PC-9 (cell line): Measurements from ENCODE around the gene CHCT1. TPM values are rescaled to one million over a fixed set of nuclear protein-coding genes. Genes with fewer than 3 reads are reported as not detected.
"Not testable (repeated sequence)": the region's sequence is repeated elsewhere in the genome, so short reads cannot be mapped to it uniquely, and the experiment has no call there.

ENCODE experiments used
- Bru-seq: library from RNA; stranded (reverse); fragments of 400-500 nt; gene quantifications from one replicate; lab custom pipeline; 2021; lab: Mats Ljungman, UMichigan
- BruChase-seq, 2 experiments: library from RNA; stranded (reverse); fragments of 400-500 nt; gene quantifications; one replicate each; lab custom pipeline; 2021; lab: Mats Ljungman, UMichigan
- BruUV-seq: library from RNA; stranded (reverse); fragments of 400-500 nt; replicated peaks from 2 replicates; lab custom pipeline; 2021; lab: Mats Ljungman, UMichigan
- CTCF ChIA-PET: fragments of 300-600 bp; sonication (Branson Sonifier 250); formaldehyde crosslinking; loops from one replicate; lab custom pipeline; 2022; ENCODE audit warnings: antibody characterized with exemption; lab: Charles Lee
- POLR2A ChIA-PET: fragments of 300-600 bp; sonication (Branson Sonifier 250); formaldehyde crosslinking; loops from one replicate; lab custom pipeline; 2022; ENCODE audit warnings: antibody characterized with exemption; ENCODE audit not compliant: unreplicated experiment; lab: Charles Lee
- DNase-seq, 2 experiments: peaks; one replicate each; pipeline versions ENCODE4 v3.0.0 to v3.0.0-alpha.2; 2015 to 2022; ENCODE audit warnings: mixed read lengths in 1 of 2
- H2AFZ ChIP-seq: fragments of 200-600 bp; sonication (generic); 2 replicates; pipeline ENCODE4 v1.8.1; 2017; ENCODE audit warnings: antibody characterized with exemption
- H3F3A ChIP-seq: fragments of 200-600 bp; sonication (generic); 2 replicates; pipeline ENCODE4 v1.8.1; 2017; ENCODE audit warnings: antibody characterized with exemption, mild to moderate bottlenecking, low read depth; ENCODE audit not compliant: insufficient read depth
- H3K27ac ChIP-seq: fragments of 200-600 bp; sonication (generic); 2 replicates; pipeline ENCODE4 v1.6.1; 2016; ENCODE audit warnings: mixed run types
- H3K27me3 ChIP-seq: fragments of 200-600 bp; sonication (generic); 2 replicates; pipeline ENCODE4 v1.6.1; 2016; ENCODE audit warnings: low read depth, mixed run types; ENCODE audit not compliant: insufficient read depth
- H3K36me3 ChIP-seq: fragments of 200-600 bp; sonication (generic); 2 replicates; pipeline ENCODE4 v1.6.1; 2016; ENCODE audit warnings: low read depth, mixed run types
- H3K4me1 ChIP-seq: fragments of 200-600 bp; sonication (generic); replicated peaks from 2 replicates; pipeline ENCODE4 v1.6.1; 2016; ENCODE audit warnings: mixed run types; ENCODE audit not compliant: insufficient read depth
- H3K4me2 ChIP-seq: fragments of 200-600 bp; sonication (generic); 2 replicates; pipeline ENCODE4 v1.6.1; 2017; ENCODE audit warnings: mixed run types
- H3K4me3 ChIP-seq: fragments of 200-600 bp; sonication (generic); 2 replicates; pipeline ENCODE4 v1.6.1; 2016; ENCODE audit warnings: mixed run types
- H3K79me2 ChIP-seq: fragments of 200-600 bp; sonication (generic); 2 replicates; pipeline ENCODE4 v1.6.1; 2017; ENCODE audit warnings: low read depth, mixed run types
- H3K9me2 ChIP-seq: fragments of 200-600 bp; sonication (generic); 2 replicates; pipeline ENCODE4 v1.8.1; 2017; ENCODE audit warnings: mild to moderate bottlenecking; ENCODE audit not compliant: insufficient read depth
- H3K9me3 ChIP-seq: fragments of 200-600 bp; sonication (generic); 2 replicates; pipeline ENCODE4 v1.8.1; 2016; ENCODE audit warnings: low read depth; ENCODE audit not compliant: insufficient read depth
- H4K20me1 ChIP-seq: fragments of 200-600 bp; sonication (generic); 2 replicates; pipeline ENCODE4 v1.8.1; 2017; ENCODE audit not compliant: insufficient read depth
- EZH2 ChIP-seq: fragments of 200-600 bp; sonication (generic); IDR thresholded peaks from 2 replicates; pipeline ENCODE4 v1.8.0; 2017; ENCODE audit warnings: antibody characterized with exemption, low read depth
- intact Hi-C: fragments of 100-400 bp; cut with micrococcal nuclease; formaldehyde crosslinking; loops from one replicate; pipeline ENCODE4 v1.10.0; 2022; ENCODE audit not compliant: unreplicated experiment
- long read RNA-seq: library from polyadenylated mRNA; stranded (forward); transcript quantifications from one replicate; pipeline ENCODE4 v2.0.0, GENCODE V29; 2022
- total RNA-seq: library from RNA; stranded (reverse); gene quantifications from 2 replicates; pipeline ENCODE4 v1.2.3, GENCODE V29; 2021
- TF ChIP-seq, protein P1 (sequence below): fragments of 200-600 bp; sonication (generic); conservative IDR thresholded peaks from 2 replicates; pipeline ENCODE4 v1.6.1; 2017; ENCODE audit warnings: mixed run types, antibody characterized with exemption, mild to moderate bottlenecking, moderate library complexity

The CHCT1 gene
- total RNA-seq (not detected in 2 replicates), Bru-seq, nascent RNA (not detected), BruChase-seq, experiment 1, labeled RNA remaining after a 2-hour chase (not detected), BruChase-seq, experiment 2, labeled RNA remaining after a 6-hour chase (not detected)
- long read RNA-seq = 0 reads

DNA sequence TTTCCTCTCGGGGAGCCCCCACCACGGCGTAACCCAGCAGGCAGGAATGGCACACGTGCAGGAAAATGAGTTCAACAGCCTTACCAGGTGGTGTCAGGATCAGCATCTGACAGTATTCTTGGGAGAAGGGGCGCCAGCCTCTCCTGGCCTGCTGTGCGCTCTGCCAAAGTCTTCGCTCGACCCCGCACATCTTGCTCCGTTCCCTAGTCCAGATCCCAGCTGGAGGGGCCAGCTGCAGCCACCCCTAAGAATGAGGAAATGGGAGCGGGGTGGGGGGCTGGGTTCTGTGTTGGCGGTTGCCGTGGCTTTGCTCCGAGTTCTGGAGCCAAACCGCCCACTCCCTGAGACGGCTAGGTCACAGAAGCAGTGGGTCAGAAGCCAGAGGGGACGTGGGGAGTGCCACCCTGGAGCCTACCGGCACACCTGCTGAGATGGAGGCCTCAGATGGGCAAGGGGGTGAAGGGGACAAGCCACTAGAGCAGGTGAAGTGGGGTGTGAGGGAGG is at the start of gene CHCT1:
Gene CHCT1 (plus strand): TSS at position 328 of the 504 bp plus-strand sequence. CDS start 104 bp downstream, at position 432.
- DNase-seq = no peak
- POLR2A ChIA-PET = no interaction called here
- TF ChIP-seq, protein P1, sequence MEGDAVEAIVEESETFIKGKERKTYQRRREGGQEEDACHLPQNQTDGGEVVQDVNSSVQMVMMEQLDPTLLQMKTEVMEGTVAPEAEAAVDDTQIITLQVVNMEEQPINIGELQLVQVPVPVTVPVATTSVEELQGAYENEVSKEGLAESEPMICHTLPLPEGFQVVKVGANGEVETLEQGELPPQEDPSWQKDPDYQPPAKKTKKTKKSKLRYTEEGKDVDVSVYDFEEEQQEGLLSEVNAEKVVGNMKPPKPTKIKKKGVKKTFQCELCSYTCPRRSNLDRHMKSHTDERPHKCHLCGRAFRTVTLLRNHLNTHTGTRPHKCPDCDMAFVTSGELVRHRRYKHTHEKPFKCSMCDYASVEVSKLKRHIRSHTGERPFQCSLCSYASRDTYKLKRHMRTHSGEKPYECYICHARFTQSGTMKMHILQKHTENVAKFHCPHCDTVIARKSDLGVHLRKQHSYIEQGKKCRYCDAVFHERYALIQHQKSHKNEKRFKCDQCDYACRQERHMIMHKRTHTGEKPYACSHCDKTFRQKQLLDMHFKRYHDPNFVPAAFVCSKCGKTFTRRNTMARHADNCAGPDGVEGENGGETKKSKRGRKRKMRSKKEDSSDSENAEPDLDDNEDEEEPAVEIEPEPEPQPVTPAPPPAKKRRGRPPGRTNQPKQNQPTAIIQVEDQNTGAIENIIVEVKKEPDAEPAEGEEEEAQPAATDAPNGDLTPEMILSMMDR = no peak
- no peak for TF ChIP-seq EZH2
- Histone ChIP-seq H4K20me1 (no peaks in the 10 kb centered on the region), H3K4me1 (no peaks in the 10 kb centered on the region; the same call in 1 of the 2 replicates), H3K27ac (no peak within 1 kb of the TSS), H3K27me3 (no peaks in the 10 kb centered on the region), H3K36me3 (no peaks in the 10 kb centered on the region), H3K79me2 (no peaks in the 10 kb centered on the region), H3K4me3 (peak within 1 kb of the TSS; percentile 30; the same call in 1 of the 2 replicates), H3K9me2 (no peaks in the 10 kb centered on the region), H2AFZ (peak within 1 kb of the TSS; percentile 33; the same call in 1 of the 2 replicates), H3F3A (no peaks in the 10 kb centered on the region), H3K9me3 (no peaks in the 10 kb centered on the region), H3K4me2 (peak within 1 kb of the TSS; percentile 57)
- CTCF ChIA-PET = no interaction called here
- intact Hi-C loops = no loop called here
- no TSS peak for BruUV-seq

DNA sequence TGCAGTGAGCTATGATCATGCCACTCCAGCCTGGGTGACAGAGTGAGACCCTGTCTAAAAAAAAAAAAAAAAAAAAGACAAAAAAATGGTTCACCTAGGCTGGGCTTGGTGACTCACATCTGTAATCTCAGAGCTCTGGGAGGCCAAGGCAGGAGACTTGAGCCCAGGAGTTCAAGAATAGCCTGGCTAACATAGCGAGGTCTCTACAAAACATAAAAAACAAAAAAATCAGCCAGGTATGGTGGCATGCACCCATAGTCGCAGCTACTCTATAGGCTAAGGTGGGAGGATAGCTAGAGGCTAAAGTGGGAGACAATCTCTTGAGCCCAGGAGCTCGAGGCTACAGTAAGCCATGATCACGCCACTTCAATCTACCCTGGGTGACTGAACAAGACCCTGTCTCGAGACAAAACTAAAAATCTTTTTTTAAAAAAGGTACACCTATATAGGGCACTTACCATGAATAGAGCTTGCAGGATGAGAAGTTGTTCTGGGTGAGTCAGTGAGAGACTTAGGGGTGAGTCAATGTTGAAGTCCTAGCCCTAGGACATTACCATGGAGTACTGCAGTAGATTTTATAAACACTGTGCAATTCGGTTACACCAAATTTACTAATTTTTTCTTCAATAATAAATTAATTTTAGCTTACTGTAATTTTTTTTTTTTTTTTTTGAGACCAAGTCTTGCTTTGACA is 49.4 kb upstream of the CHCT1 start:
- TF ChIP-seq, protein P1 = no peak
- no peak for TF ChIP-seq EZH2
- H3K4me3 ChIP-seq = no peak overlapping the region

DNA sequence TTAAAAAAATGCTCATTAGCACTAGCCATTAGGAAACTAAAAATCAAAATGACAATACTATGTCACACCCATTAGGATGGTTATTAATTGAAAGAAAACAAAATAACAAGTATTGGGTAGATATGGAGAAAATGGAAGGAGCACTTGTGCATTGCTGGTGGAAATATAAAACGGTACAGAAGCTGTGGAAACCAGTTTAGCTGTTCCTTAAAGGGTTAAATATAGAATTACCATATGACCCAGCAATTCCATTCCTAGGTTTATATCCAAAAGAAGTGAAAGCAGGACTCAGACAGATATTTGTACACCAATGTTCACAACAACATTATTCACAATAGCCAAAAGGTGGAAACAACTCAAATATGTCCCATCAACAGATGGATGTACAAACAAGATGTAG is 44.1 kb upstream of the CHCT1 start:
- H3K4me3 ChIP-seq, H3K27me3 ChIP-seq, H3K4me2 ChIP-seq, H3K9me3 ChIP-seq, H3K4me1 ChIP-seq, H2AFZ ChIP-seq, H3K36me3 ChIP-seq, POLR2A ChIA-PET, H3K27ac ChIP-seq, BruUV-seq, H4K20me1 ChIP-seq, intact Hi-C loops, H3K9me2 ChIP-seq, DNase-seq, CTCF ChIA-PET: not testable (repeated sequence)
- Histone ChIP-seq H3F3A (peaks cover 12% of the 10 kb centered on the region; the same call in 1 of the 2 replicates), H3K79me2 (peaks cover 21% of the 10 kb centered on the region)

More for the DNA sequence above, 49.4 kb upstream of the CHCT1 start:
- ChIA-PET POLR2A (no interaction called here), CTCF (interaction anchor here (0.6 kb wide), 1 partner anchor 55 kb away, joined by 9 read pairs; no protein-coding TSS in a partner anchor)
- no TSS peak for BruUV-seq
- Histone ChIP-seq H3K27ac (peak overlapping the region; percentile 28; the same call in 1 of the 2 replicates), H3K4me1 (peaks cover 15% of the 10 kb centered on the region), H3K4me2 (peak overlapping the region; percentile 40), H4K20me1 (no peaks in the 10 kb centered on the region; the same call in 1 of the 2 replicates), H3K79me2 (peaks cover 42% of the 10 kb centered on the region), H3K36me3 (no peaks in the 10 kb centered on the region; the same call in 1 of the 2 replicates), H3K9me3 (peaks cover 5% of the 10 kb centered on the region; the same call in 1 of the 2 replicates), H2AFZ (no peak overlapping the region), H3K27me3 (no peaks in the 10 kb centered on the region), H3F3A (peaks cover 21% of the 10 kb centered on the region), H3K9me2 (no peaks in the 10 kb centered on the region)
- intact Hi-C loops = no loop called here
- peak; percentile 11 to 78 for DNase-seq

DNA sequence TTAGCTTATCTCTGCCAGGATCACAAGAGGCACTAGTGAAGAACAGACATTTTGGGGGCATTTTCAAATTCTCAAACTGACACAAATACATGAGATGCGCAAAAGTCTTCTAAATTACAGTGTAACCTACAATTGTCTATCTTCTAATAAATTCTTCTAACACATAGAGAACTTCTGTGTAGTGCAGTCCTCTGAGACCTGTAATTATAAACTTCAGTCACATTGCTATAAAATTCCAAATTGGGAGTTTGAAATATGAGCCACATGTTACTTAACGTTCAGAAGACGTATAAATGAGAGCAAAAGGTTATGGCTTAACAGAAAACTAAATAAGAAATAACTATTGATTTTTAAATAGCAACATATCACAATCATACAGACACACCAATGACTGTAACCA is 42.8 kb upstream of the CHCT1 start:
- H3K4me3 ChIP-seq, H3K9me3 ChIP-seq, H3K27me3 ChIP-seq, POLR2A ChIA-PET, H4K20me1 ChIP-seq, H3K4me2 ChIP-seq, intact Hi-C loops, H3K27ac ChIP-seq, CTCF ChIA-PET, H3K9me2 ChIP-seq, H2AFZ ChIP-seq, DNase-seq, BruUV-seq, H3K36me3 ChIP-seq, H3K4me1 ChIP-seq, H3F3A ChIP-seq: not testable (repeated sequence)
- peaks cover 33% of the 10 kb centered on the region for H3K79me2 ChIP-seq
